ENCODE results near the gene TSKS.
"Not testable (repeated sequence)": the region's sequence is repeated elsewhere in the genome, so short reads cannot be mapped to it uniquely, and the experiment has no call there.

The TSKS gene

DNA sequence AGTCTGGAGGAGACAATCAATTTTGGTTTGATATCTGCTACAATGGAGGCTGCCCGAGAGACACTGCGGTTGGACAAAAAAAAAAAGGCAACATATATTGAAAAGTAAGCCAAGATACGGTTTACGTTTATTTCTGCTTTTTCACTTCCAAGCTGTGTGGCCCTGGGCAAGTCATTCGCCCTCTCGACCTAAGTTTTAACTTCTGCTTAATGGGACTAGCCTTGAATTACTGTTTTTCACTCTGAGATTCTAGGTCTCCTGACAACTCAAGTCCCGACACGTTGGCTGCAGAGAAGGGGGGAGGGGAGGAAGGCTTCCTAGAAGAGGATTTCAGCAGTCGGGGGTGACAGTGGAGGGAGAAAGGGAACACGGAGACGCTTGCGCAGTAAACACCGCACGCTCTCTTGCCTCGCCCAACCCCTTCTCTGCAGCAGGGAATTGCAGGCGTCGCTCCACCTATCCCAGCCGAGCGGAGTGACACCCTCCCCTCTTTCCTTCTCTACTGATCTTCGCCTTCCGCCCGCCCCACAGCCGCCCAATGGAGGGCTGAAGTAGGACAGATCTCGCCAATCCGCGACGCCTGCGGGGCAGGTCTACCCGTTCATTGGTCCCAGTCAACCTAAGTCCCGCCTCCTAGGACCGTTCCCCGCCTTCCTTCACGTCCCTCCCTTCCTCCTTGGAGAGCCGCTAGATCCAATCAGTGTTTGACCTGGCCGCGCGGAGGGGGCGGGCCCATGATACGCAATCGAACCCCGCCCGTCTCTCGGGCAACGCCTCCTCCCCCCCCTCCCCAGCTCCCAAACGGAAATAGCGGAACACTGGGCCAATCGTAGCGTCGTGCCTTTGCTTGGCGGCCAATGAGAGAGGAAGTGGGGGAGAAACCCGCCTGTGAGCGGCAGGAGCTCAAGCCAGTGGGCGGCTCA, 3.2 kb upstream of the TSKS start:
- DNase-seq (ENCODE audit: low read depth), result peak; percentile 90

DNA sequence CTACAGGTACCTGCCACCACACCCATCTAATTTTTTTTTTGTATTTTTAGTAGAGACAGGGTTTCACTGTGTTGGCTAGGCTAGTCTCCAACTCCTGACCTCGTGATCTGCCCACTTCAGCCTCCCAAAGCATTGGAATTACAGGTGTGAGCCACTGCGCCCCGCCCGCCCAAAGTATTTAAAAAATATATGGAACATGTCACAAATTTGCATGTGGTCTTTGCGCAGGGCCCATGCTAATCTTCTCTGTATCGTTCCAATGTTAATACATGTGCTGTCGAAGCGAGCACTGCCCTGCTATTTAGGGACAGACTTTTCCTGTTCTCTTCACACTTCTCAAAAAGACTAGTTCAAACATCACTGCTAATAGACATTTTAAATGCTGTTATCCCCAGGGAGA, 1.2 kb upstream of the TSKS start:
- no peak for DNase-seq (ENCODE audit: low read depth)

DNA sequence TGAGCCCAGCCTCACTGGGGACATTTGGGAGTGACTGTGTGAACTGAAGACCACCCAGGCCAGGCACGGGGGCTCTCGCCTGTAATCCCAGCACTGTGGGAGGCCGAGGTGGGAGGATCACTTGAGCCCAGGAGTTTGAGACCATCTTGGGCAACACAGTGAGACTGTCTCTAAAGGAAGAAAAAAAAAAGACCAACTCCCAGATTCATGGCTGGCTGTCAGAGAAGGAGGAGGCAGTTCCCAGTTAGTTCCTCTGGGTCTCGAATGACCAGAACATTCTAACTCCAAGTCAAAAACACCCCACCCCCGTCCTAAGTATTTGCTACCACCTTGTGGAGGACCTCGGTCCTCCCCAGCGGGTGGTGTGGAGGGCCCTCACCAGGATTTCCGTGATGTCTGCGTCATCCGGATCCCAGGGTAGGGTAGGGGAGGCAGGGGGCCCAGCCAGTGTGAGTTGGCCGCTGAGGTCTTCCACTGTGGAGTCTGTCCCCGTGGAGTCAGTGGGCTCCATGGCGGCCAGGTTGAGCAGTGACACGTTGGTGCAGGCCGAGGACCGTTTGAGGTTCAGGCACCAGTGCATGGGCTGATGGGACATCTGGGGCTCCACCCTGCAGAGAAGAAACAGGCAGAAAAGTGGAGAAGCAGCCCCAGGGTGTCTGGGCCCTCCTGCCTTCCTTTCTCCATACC, 1.3 kb downstream of the TSKS start:
- no peak for DNase-seq (ENCODE audit: low read depth)

DNA sequence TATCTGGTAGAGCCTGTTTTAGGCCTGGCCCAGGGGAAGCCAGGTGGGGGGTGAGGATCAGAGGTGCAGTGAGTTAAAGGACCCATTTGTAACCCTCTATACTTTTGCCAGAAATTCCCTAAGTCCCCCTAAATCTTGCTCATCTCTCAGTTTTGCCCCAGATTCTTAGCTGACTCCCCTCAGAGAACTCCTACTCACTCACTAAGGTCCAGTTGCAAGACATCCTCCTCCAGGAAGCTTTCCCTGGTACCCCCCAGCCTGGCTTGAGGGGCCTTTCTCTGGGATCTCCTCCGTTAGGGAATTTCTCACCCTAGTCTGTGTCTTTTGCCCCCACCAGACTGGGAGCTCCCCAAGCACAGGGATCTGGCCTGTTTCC, 1.9 kb downstream of the TSKS start:
- DNase-seq (ENCODE audit: low read depth), result no peak

DNA sequence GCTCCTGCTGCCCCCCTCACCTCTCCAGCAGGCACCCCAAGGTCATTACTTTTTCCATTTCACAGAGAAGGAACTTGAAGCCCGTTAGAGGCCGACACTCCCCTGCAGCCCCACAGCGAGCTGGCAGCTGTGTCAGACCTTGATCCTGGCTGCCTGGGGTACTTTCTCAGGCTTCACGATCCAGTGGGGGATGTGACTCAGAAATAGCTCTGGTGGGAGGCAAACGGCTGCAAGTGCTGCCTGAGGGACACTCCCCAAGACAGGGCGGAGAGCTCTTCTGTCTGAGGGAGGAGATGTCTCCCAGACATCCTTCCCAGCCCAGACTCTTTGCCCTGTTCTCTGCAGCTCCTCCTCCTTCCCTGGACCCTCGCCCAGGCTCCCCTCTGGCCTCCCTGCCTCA, 4.8 kb downstream of the TSKS start:
- no peak for DNase-seq (ENCODE audit: low read depth)

DNA sequence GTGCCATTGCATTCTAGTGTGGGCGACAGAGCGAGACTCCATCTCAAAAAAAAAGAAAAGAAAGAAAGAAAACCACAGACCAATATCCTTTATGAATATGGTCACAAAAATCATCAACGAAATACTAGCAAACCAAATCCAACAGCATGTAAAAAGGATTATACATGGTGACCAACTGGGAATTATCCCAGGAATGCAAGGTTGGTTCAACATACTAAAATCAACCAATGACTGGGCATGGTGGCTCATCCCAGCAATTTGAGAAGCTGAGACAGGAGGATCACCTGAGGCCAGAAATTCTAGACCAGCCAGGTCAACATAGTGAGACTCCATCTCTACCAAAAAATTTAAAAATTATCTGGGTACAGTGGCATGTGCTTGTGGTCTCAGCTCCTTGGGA, 7.2 kb downstream of the TSKS start:
- no peak for DNase-seq (ENCODE audit: low read depth)

DNA sequence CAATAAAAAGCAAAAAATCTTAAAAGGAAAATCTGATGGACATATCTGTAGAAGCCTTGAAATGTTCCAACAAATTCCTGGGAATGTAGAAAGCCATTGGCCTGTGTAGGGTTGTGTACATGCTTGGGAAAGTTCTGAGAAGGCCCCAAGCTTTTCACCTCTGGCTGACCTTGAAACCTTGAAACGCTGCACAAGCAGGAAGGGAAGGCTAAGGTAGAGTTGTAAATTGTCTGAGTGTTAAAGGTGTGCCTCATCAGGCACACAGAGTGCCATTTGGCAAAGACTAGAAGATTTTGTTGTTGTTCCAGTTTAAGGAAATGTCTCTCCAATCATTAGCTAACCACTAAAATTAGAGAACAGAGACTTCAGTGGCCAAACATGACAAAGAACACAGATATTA, 10.4 kb downstream of the TSKS start:
- DNase-seq (ENCODE audit: low read depth), result no peak

DNA sequence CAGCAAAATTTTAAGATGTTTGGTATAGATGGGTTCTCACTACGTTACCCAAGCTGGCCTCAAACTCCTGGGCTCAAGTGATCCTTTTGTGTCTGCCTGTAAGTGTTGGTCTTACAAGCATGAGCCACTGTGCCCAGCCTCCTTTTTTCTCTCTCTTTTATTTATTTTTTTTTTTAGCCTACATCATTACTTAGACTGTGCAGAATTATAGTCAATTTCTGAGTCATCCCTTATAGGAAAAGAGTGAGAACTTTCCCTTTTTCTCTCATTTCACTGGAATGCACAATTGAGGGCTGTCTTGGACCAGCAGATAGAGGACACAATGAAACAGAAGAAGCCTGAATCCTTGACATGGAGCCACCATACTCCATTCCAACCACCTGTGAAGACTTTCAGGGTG, 13.3 kb downstream of the TSKS start:
- no peak for DNase-seq (ENCODE audit: low read depth)

DNA sequence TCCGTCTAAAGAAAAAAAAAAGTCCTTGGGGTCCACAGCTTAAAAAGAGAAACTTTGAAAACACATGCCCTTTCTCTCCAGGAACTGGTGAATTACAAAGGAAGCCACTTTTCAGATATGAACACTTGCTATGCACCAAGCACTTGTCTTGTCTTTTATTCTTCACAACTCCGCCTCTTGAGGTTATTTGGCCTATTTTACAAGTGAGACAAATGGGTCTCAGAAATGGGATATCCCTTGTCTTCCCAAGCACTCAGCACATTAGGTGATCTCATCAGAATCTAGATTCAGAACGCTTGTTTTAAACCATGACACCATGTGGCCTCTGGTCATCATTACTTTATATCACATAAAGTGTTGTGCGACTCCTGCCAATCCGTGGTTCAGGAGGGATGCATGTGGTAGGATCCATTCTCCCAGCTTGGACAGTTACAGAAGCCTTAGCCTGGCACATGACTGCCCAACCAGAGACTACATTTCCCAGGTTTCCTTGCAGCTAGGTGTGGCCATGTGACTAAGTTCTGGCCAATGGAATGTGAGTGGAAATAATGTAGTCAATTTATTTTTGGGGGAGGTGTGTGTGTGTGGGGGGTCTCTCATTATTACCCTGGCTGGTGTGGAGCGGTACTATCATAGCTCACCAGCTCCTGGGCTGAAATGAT, 13.9 kb downstream of the TSKS start:
- DNase-seq (ENCODE audit: low read depth), result no peak

DNA sequence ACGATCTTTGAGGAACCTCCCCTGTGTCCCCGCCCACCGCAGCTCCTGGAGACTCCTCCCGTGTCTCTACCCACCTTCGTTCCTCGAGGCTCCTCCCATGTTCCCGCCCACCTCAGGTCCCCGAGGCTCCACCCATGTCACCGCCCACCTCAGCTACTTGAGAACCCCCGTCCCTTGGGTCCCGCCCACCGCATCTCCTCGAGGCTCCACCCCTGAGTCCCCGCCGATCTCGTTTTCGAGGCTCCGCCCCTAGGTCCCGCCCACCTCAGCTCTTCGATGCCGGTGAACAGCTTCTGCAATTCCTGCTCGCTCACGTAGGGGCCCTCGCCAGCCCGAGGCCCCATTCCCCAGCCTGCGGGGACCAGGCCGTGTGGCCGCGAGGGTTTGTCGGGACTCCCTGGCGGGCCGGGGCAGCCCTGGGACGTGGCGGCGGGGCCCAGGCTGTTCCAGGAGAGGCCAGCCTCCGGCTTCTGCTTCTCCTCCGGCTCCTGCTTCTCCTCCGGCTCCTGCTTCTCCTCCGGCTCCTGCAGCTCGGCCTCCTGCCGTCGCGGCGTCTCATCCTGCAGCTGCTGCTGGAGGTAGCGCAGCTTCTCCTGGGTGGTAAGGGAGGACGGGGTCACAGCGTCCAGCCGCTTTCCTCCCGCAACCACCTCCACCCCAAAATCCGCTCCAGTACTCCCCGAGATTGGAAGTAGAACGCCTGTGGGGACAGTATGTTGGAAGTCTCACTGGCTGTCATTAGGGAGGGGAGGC, 16.7 kb downstream of the TSKS start:
- DNase-seq (ENCODE audit: low read depth), result peak; percentile 16

DNA sequence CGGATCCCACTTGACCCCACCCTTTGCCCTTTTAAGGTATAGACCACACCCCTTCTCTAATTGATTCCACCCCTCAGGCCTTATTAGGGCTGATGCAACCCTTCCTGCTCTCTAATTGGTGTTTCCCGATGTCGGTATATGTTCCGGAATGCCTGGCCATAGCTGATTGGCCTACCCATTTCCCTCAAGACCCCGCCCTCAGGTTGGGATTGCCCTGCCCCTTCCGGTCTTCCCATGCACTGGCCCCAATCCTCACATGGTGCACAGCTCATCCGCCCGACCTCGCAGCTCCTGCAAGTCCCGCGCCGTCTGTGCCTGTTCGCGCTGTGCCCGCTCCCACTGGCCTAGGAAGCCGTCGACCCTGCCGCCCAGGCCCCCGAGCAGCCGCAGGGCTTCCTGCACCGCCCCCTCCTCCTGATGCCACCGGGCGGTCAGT, 18.1 kb downstream of the TSKS start:
- no peak for DNase-seq (ENCODE audit: low read depth)

DNA sequence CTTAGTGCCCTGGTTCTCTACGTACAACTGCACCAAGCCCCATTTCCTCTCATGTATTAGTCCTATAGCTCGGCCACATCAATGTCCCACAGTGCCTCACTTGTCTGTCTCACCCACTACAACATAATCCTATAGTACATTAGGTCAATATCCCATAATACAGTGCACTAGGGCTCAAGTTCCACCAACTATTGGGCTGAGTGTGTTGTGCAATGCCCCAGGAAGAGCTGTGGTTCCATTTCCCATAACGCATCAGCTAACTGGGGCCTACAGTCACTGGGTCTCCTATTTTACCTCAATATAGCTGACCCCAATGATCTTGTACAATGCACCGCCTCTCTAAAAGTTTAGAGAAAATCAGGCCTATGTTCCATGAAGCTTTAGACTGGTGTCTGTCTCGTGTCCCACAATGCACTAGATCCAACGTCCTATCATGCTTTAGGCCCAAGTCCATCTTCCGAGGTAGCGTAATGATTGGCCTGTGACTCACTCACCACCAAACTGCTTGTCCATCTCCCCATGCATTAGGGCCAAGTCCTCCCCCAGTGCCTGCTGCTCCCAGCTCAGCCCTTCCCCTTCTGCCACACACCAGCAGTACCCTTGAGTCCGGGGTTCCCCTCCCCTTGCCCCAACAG, 21.8 kb downstream of the TSKS start:
- DNase-seq (ENCODE audit: low read depth), result no peak

DNA sequence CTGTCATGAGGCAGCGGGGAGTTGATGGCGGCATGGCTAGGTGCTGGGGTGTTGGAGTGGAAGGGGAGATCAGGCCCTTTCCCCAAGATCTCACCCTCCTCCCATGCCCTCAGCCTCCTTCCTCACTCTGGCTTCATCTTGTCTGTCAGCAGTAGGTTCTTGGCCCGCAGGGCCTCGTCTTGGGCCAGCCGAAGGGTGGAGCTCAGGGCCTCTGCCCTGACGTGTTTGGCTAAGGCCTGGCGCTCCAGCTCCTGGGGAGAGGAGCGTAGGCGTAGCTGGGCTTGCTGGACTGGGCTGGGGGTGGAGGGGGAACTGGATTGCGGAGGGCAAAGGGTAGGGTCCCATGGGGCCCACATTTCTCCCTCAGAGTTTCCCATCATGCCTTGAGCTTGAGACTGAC, 23.2 kb downstream of the TSKS start:
- no peak for DNase-seq (ENCODE audit: low read depth)

DNA sequence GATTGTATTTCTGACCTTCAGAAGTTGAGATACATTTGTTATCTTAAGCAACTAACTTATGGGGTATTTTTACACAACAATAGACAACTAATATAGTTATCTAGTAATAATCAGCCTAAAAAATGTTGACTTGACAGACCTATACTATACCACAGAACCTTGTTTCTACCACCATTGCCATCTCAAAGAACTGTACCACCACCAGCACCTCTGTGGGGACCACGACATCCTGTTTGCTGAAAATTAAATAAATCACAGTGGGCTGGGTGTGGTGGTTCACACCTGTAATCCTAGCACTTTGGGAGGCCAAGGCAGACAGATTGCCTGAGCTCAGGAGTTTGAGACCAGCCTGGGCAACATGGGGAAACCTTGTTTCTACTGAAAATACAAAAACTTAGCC, 24.0 kb downstream of the TSKS start:
- no peak for DNase-seq (ENCODE audit: low read depth)

DNA sequence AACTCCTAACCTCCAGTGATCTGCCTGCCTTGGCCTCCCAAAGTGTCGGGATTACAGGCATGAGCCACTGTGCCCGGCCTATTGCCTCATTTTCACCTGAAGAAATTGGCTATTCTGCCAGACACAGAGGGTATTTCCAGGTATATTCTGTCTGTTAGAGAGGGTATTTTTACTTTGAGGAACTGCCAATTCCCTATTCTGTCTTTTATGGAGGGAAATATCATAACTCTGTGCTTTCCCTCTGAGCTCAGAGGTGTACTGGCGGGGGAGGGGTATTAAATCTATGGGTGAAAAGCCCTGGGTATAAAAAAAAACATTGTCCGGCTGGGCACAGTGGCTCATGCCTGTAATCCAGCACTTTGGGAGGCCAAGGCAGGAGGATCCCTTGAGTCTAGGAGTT, 24.8 kb downstream of the TSKS start:
- DNase-seq (ENCODE audit: low read depth), result no peak

DNA sequence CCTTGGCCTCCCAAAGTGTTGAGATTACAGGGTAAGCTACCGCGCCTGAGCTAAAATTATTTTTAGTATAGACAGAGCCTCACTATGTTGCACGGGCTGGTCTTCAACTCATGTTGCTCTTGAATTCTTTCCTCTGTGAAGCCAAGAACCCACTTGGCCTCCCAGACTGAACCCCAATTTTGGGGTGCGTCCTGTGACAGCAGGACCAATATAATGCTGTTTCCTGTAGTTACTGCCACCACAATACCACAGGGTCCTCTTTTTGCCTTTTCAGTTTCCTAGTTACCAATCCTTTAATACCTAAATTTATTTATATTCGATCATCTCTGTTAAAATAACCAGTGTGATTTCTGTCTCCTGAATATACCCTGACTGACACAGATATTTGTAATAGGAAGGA, 32.9 kb downstream of the TSKS start:
- no peak for DNase-seq (ENCODE audit: low read depth)

DNA sequence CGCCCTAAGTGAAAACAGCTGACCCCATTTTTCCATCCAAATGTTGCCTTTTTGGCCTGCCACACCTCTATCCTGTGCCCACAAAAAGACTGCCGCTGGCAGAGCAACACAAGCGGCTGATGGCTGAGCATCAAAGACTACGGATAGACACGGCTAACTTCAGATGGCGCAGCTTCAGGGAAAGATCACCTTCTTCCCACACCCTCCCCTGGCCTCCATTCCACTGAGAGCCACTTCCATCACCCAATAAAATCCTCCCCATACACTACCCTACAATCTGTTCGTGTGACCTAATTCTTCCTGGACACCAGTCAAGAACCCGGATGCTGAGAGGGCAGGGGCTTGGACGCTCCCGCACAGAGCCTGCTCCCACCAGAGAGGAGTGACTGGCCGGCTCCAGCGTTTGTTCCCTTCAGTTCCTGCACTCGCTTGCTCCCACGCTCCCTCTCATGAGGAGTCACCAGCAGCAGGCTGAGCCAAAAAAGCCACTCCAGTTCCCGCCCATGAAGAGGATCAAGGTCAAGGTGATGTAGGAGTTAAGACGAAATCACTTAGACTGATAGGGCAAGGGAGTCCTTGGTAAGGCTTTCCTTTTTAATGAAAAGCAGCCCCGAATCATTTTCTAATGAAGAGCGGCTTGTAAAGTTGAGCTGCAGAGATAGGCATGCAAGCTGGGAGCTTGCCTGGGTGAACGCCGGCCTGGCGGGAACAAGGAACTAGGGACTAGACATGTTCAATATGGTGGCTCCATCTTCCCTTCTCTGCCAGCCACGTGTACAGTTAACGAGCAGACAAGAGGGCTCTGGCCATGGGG, 35.7 kb downstream of the TSKS start:
- no peak for DNase-seq (ENCODE audit: low read depth)

DNA sequence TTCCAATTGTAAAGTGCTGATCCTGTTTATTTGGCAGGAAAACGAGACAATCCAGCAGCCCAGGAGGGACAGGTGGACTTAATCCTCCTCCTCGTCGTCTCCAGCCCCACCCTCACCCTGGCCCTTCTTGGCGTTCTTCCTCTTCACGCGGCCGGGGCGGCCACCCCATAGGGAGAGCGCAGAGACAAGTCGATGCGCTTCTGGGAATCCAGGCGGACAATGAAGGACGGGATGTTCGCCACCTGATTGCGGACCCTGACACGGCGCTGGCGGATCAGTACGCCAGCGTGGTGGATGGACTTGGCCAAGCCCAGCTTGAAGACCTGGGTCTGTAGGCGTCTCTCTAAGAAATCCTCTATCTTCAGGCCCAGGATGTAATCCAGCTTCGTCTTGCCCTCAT, 43.7 kb downstream of the TSKS start:
- DNase-seq (ENCODE audit: low read depth), result not testable (repeated sequence)

DNA sequence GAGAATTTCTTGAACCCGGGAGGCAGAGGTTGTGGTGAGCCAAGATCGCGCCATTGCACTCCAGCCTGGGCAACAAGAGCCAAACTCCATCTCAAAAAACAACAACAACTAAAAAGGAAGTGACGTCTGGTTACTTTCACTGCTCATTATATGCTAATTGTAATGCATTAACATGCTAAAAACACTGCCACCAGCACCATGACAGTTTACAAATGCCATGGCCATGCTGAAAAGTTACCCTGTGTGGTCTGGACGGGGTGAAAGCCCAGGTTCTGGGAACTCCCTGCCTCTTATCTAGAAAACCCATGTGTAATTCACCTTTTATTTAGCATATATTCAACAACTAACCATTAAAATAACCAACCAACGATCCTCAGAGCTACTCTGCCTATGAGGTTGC, 44.1 kb downstream of the TSKS start:
- DNase-seq (ENCODE audit: low read depth), result no peak

DNA sequence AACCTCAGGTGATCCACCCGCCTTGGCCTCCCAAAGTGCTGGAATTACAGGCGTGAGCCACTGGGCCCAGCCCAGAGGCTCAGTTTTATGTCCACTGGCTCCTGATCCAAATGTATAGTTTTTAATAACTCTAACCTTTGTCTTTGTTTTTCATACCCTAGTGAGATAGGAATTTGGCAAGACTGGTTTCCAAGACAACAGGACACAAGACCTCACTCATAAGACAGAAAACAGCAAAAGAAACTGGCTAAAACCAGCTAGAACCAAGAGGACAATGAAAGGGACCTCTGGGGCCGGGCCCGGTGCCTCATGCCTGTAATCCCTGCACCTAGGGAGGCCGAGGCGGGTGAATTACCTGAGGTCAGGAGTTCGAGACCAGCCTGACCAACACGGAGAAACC, 44.6 kb downstream of the TSKS start:
- DNase-seq (ENCODE audit: low read depth), result no peak

DNA sequence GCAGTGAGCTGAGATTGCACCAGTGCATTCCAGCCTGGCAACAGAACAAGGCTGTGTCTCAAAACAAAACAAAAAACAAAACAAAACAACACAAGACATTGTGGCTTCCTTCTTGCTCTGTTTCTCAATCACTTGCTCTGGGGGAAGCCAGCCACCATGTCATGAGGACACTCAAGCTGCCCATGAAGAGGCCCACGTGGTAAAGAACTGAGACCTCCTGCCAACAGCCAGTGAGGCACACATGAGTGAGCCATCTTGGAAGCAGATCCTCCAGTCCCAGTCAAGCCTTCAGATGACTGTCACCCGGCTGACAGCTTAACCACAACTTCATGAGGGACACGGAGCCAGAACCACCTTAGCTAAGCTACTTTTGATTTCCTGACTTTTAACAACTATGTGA, 47.0 kb downstream of the TSKS start:
- DNase-seq (ENCODE audit: low read depth), result no peak
